SJSA1 (cell line): ENCODE measurements around the gene FAM204A. TPM values are rescaled to one million over a fixed set of nuclear protein-coding genes. Genes with fewer than 3 reads are reported as not detected.

Source experiments
- DNase-seq, 2 experiments: peaks; one replicate each; pipeline ENCODE4 v3.0.0-alpha.2; 2015 to 2020; ENCODE audit warnings: low spot score in 2 of 2, low read depth in 1 of 2
- H3K27ac ChIP-seq: fragments of 250-450 bp; sonication (Bioruptor Pico); 2 replicates; pipeline ENCODE4 v1.5.1; 2020; ENCODE audit warnings: mild to moderate bottlenecking, moderate library complexity
- H3K27me3 ChIP-seq: fragments of 250-450 bp; sonication (Bioruptor Pico); replicated peaks from 2 replicates; pipeline ENCODE4 v1.5.1; 2020; ENCODE audit warnings: mild to moderate bottlenecking, moderate library complexity
- H3K36me3 ChIP-seq: fragments of 250-450 bp; sonication (Bioruptor Pico); 2 replicates; pipeline ENCODE4 v1.5.1; 2020; ENCODE audit warnings: mild to moderate bottlenecking
- H3K4me1 ChIP-seq: fragments of 250-450 bp; sonication (Bioruptor Pico); replicated peaks from 2 replicates; pipeline ENCODE4 v1.6.1; 2021; ENCODE audit warnings: mild to moderate bottlenecking
- H3K4me3 ChIP-seq: fragments of 250-450 bp; sonication (Bioruptor Pico); 2 replicates; pipeline ENCODE4 v1.5.1; 2020; ENCODE audit warnings: mild to moderate bottlenecking
- H3K9me3 ChIP-seq: fragments of 250-450 bp; sonication (Bioruptor Pico); replicated peaks from 2 replicates; pipeline ENCODE4 v1.5.1; 2020; ENCODE audit warnings: mild to moderate bottlenecking
- total RNA-seq: library from RNA; depleted of rRNA; stranded (reverse); fragments of >200 nt; shearing (Covaris generic); gene quantifications from 2 replicates; pipeline ENCODE4 v1.2.3, GENCODE V29; 2014

Gene FAM204A
- total RNA-seq, 1 experiment from 2014 or later = 117 TPM

- no peak for DNase-seq
- no peaks in the 10 kb centered on the region for H3K9me3 ChIP-seq
- H3K4me1 ChIP-seq = peaks cover 11% of the 10 kb centered on the region
Observed at GRCh38 chr10:118315629-118316028, 26.5 kb downstream of the FAM204A start.

GRCh38 chr10:118314882-118315281 lies 27.2 kb downstream of the FAM204A start:
- DNase-seq = no peak
- Histone ChIP-seq H3K27ac (no peak overlapping the region), H3K4me1 (peaks cover 14% of the 10 kb centered on the region), H3K36me3 (peaks cover 20% of the 10 kb centered on the region), H3K27me3 (no peaks in the 10 kb centered on the region), H3K4me3 (no peak overlapping the region), H3K9me3 (no peaks in the 10 kb centered on the region)

More at GRCh38 chr10:118315629-118316028, 26.5 kb downstream of the FAM204A start:
- H3K27ac ChIP-seq = no peak overlapping the region
- H3K36me3 ChIP-seq = peaks cover 24% of the 10 kb centered on the region
- no peaks in the 10 kb centered on the region for H3K27me3 ChIP-seq
- H3K4me3 ChIP-seq = no peak overlapping the region

DNA sequence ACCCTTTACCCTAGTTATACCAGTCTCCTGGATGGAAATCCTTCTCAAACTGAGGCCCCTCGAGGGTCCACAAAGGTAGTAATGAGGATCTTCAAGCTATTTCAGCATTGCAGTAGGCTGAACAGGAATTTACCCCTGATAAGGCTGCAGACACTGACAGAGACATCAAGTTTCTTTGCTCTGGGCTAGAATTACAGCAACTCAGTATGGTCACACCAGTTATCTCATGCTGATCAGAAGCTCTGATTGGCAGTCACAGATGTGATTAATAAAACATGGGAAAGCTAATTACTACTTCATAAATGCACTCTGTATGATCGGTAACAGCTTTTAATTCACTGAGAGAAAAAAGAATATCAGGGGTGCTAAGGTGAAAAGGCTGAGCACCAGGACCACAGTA lies 30.6 kb downstream of the FAM204A start:
- Histone ChIP-seq H3K27ac (peak overlapping the region; percentile 40; the same call in 1 of the 2 replicates), H3K36me3 (peaks cover 38% of the 10 kb centered on the region), H3K4me1 (peaks cover 14% of the 10 kb centered on the region), H3K4me3 (no peak overlapping the region), H3K27me3 (no peaks in the 10 kb centered on the region), H3K9me3 (no peaks in the 10 kb centered on the region)
- no peak for DNase-seq

DNA sequence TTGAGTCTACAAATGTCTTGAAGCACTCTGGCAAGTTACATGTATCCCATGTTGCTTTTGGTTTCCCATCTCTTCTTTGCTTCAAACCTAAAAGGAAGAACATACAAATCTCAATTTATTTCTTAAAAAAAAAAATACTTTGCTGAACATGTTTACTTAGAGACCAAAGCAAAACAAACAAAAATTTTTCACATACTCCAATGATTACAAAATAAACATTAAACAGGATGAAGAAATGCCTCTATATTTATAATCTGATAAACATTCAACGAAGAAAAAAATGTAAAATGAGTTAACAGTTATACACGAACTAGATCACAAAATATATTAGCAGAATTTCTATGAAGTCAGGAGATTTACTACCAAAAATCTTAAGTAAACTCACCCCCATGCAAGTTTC lies 31.3 kb downstream of the FAM204A start:
- Histone ChIP-seq H3K27me3 (no peaks in the 10 kb centered on the region), H3K4me3 (no peak overlapping the region), H3K27ac (peak overlapping the region; percentile 41; the same call in 1 of the 2 replicates), H3K9me3 (no peaks in the 10 kb centered on the region), H3K36me3 (peaks cover 40% of the 10 kb centered on the region), H3K4me1 (peaks cover 14% of the 10 kb centered on the region)
- DNase-seq = peak in 1 of 2 experiments; percentile 32

DNA sequence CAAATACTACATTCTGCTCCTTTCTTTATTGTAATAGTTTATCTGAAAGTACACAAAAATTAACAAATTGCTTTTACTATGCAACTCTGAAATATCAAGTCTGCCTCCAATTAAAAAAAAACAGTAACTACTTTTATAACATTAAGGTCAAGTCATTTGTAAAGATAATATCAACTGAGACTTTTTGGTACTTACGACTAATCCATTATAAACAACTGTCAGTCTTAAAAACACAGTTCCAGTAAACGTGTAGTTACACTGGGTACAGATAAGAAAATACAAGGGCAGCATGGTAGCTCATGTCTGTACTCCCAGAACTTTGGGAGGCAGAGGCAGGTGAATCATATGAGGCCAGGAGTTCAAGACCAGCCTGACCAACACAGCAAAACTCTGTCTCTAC lies 32.2 kb downstream of the FAM204A start:
- DNase-seq = no peak
- Histone ChIP-seq H3K27ac (no peak overlapping the region), H3K4me1 (peaks cover 14% of the 10 kb centered on the region), H3K9me3 (no peaks in the 10 kb centered on the region), H3K4me3 (no peak overlapping the region), H3K36me3 (peaks cover 43% of the 10 kb centered on the region), H3K27me3 (no peaks in the 10 kb centered on the region)

- DNase-seq = no peak
- no peak overlapping the region for H3K4me3 ChIP-seq
Observed at GRCh38 chr10:118308664-118309063, 33.5 kb downstream of the FAM204A start.

DNA sequence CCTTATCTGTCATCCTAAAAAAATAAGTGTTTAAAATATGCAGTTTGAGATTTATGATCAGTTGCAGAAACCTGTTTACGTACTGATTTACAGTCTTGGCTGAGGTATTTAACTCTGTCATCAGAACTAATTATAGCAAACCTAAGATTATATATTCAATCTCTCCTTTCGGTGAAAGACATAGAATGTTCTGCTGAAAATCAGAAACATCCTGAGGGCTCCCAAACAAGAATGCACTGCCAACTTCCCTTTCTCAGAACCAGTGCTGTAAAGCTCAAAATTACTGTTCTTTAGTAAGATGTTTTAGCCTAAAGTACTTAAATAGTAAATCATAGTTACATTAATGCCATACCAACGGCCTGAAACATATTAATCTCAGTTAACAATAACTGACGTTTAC lies 34.3 kb downstream of the FAM204A start:
- Histone ChIP-seq H3K4me3 (no peak overlapping the region), H3K27me3 (no peaks in the 10 kb centered on the region), H3K36me3 (peaks cover 46% of the 10 kb centered on the region), H3K9me3 (no peaks in the 10 kb centered on the region), H3K4me1 (peaks cover 14% of the 10 kb centered on the region), H3K27ac (no peak overlapping the region)
- DNase-seq = no peak

More at GRCh38 chr10:118308664-118309063, 33.5 kb downstream of the FAM204A start:
- Histone ChIP-seq H3K27me3 (no peaks in the 10 kb centered on the region), H3K4me1 (peaks cover 14% of the 10 kb centered on the region), H3K36me3 (peaks cover 46% of the 10 kb centered on the region), H3K27ac (no peak overlapping the region), H3K9me3 (no peaks in the 10 kb centered on the region)

GRCh38 chr10:118307220-118307619 lies 34.9 kb downstream of the FAM204A start:
- H3K9me3 ChIP-seq = no peaks in the 10 kb centered on the region
- H3K27me3 ChIP-seq = no peaks in the 10 kb centered on the region
- H3K27ac ChIP-seq = no peak overlapping the region
- peaks cover 41% of the 10 kb centered on the region for H3K36me3 ChIP-seq
- peaks cover 14% of the 10 kb centered on the region for H3K4me1 ChIP-seq
- H3K4me3 ChIP-seq = no peak overlapping the region
- no peak for DNase-seq

- no peak for DNase-seq
- Histone ChIP-seq H3K27me3 (no peaks in the 10 kb centered on the region), H3K27ac (no peak overlapping the region), H3K4me1 (peaks cover 4% of the 10 kb centered on the region), H3K9me3 (no peaks in the 10 kb centered on the region), H3K4me3 (no peak overlapping the region), H3K36me3 (peaks cover 36% of the 10 kb centered on the region)
Observed at GRCh38 chr10:118305730-118306129, 36.4 kb downstream of the FAM204A start.

DNA sequence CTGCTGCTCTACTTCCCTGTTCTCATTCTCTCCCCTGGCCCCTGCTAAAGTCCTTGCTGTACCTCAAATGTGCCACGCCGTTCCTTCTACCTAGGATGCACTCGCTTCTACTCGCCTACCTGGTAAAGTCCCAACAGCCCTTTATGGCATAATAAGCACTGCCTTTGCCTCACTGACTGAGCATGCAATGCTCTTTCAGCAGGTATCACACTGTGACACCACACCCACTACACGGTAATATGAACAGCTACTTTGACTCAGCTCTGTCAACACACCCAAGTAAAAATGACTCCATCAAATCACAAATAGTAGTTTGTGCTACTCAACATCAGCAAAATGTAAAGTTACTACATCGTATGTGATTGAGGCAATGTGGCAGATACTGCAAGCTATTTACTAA lies 37.6 kb downstream of the FAM204A start:
- Histone ChIP-seq H3K36me3 (peaks cover 35% of the 10 kb centered on the region), H3K27ac (no peak overlapping the region), H3K4me1 (no peaks in the 10 kb centered on the region), H3K9me3 (no peaks in the 10 kb centered on the region), H3K4me3 (no peak overlapping the region), H3K27me3 (no peaks in the 10 kb centered on the region)
- no peak for DNase-seq

DNA sequence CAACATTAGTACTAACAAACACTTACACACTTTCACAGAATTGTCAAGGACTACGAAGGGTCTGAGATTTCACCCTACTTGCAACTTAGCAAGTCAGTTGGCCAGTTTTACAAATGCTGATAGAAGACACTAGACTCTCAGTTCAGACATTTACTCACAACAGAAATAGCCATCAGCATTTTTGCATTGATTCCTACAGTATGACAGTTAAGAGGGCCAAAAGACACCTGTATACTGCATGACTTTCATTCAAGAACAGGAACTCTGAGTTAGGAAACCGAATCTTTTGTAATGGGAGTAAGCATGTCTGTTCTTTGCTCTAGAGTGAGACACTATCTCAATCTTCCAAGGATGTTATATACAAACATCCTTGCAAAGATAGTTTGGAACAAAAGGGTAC lies 40.9 kb downstream of the FAM204A start:
- Histone ChIP-seq H3K4me3 (no peak overlapping the region), H3K9me3 (no peaks in the 10 kb centered on the region), H3K36me3 (peaks cover 10% of the 10 kb centered on the region; the same call in 1 of the 2 replicates), H3K4me1 (no peaks in the 10 kb centered on the region), H3K27ac (no peak overlapping the region), H3K27me3 (no peaks in the 10 kb centered on the region)
- no peak for DNase-seq

DNA sequence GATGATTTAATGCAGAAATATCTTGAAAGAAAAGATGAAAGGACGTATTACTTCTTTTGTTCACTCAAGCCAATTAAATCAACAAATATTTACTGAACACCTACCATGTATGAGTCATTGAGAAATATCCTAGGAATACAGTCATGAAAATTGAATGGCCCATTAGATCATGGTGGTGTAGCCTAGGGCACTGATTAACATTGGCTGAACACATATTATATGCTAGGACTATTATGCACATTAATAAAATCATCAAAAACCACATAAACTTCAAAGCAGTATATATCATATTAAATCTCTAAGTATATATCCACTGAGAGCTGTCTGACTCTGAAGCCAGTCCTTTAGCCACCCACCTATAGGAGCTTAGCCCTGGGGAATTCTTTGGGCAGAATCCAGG lies 41.8 kb downstream of the FAM204A start:
- Histone ChIP-seq H3K27me3 (no peaks in the 10 kb centered on the region), H3K4me1 (no peaks in the 10 kb centered on the region), H3K36me3 (peaks cover 5% of the 10 kb centered on the region; the same call in 1 of the 2 replicates), H3K27ac (no peak overlapping the region), H3K4me3 (no peak overlapping the region), H3K9me3 (no peaks in the 10 kb centered on the region)
- DNase-seq = no peak

DNA sequence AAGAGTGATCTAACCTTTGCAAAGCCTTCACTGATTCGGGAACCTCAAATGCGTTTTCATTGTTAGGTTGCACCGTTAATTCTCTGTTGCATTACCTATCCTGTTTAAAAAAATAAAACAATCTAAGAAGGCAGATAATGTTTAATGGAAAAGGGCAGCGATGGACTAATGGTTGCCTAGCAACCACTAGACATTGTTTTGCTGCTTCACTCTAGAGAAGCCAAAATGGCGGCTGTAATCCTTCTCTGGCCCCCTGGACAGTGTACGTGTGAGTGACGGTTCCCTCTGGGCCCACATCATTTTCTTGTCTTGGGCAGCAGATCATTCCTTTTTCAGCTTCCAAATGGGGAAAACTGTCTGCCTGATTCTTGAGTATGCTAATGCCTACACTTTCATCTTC lies 43.3 kb downstream of the FAM204A start:
- DNase-seq = no peak
- Histone ChIP-seq H3K36me3 (no peaks in the 10 kb centered on the region), H3K4me1 (no peaks in the 10 kb centered on the region), H3K4me3 (no peak overlapping the region), H3K27me3 (0 out of 2 replicates have a peak, but pooled peaks cover 5% of the 10 kb centered on the region), H3K9me3 (no peaks in the 10 kb centered on the region), H3K27ac (no peak overlapping the region)

DNA sequence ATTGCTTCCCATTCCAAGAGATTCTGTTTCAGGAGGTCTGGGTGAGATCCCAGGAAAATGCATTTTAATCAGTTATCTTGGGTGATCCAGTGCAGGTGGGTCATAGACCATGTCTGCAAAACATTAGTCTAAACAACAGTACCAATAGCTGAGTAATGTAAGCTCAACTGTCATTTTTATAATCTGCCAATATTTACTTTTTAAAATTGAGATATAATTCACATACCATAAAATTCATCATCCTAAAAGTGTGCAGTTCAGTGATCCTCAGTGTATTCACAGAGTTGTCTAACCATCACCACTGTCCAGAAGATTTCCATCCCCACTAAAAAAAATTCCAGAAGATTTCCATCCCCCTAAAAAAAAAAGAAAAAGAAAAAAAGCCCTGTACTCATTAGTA lies 51.0 kb downstream of the FAM204A start:
- Histone ChIP-seq H3K36me3 (no peaks in the 10 kb centered on the region), H3K27ac (no peak overlapping the region), H3K9me3 (no peaks in the 10 kb centered on the region), H3K4me1 (no peaks in the 10 kb centered on the region), H3K27me3 (0 out of 2 replicates have a peak, but pooled peaks cover 15% of the 10 kb centered on the region), H3K4me3 (no peak overlapping the region)
- no peak for DNase-seq

DNA sequence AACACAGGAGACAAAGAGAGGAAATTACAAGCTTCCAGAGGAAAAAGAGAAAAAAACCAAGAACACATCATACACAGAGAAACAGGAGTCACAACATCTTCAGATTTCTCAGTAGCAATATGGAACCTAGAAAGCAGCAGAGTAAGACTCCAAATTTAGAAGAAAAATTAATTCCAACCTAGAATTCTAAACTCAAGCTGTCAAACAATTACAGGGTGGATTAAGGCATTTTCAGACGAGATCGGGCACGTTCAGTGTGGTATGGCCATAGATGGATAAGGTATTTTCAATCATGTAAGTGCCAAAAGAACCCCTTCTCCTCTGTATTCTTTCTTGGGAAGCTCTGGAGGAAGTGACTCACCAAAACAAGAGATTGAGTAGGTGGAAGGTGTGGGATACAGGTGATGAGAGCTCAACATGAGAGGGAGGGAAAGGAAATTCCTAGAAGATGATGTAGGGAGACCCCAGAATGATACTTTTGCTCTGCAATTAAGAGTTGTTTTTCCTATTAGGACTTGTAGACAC lies 51.6 kb downstream of the FAM204A start:
- no peak for DNase-seq
- Histone ChIP-seq H3K4me1 (no peaks in the 10 kb centered on the region), H3K4me3 (no peak overlapping the region), H3K27ac (no peak overlapping the region), H3K9me3 (no peaks in the 10 kb centered on the region), H3K36me3 (no peaks in the 10 kb centered on the region), H3K27me3 (0 out of 2 replicates have a peak, but pooled peaks cover 15% of the 10 kb centered on the region)
